SK-N-SH treated with all-trans-retinoic acid at 6 μM for 48 hours (cell line): ENCODE measurements around the gene EXOSC2.

Source experiments
- ATAC-seq: fragments of 200-7000 bp; cut with Tn5 transposase; 3 replicates; pipeline ENCODE4 v1.9.1; 2020; ENCODE audit warnings: mild to moderate bottlenecking, moderate library complexity
- ARNTL ChIP-seq: fragments of 450-650 bp; formaldehyde crosslinking; IDR thresholded peaks from 2 replicates; pipeline ENCODE4 v1.5.0; 2020; ENCODE audit warnings: low read depth, mild to moderate bottlenecking, moderate library complexity, borderline replicate concordance
- CREB5 ChIP-seq: fragments of 250-450 bp; sonication (Bioruptor Pico); IDR thresholded peaks from 2 replicates; pipeline ENCODE4 v1.5.1; 2020; ENCODE audit warnings: low read depth, mild to moderate bottlenecking, moderate library complexity
- CSDC2 ChIP-seq: fragments of 250-450 bp; sonication (Bioruptor Pico); IDR thresholded peaks from 2 replicates; pipeline ENCODE4 v1.5.0; 2020; ENCODE audit warnings: mild to moderate bottlenecking, moderate library complexity
- ESRRG ChIP-seq: fragments of 250-450 bp; sonication (Bioruptor Pico); IDR thresholded peaks from 2 replicates; pipeline ENCODE4 v1.6.1; 2021; ENCODE audit warnings: mild to moderate bottlenecking
- ISL1 ChIP-seq: fragments of 250-450 bp; sonication (Bioruptor Pico); IDR thresholded peaks from 2 replicates; pipeline ENCODE4 v2.1.2; 2022; ENCODE audit warnings: mild to moderate bottlenecking, moderate library complexity
- OSR1 ChIP-seq: fragments of 250-450 bp; sonication (Bioruptor Pico); IDR thresholded peaks from 2 replicates; pipeline ENCODE4 v1.8.0; 2022; ENCODE audit warnings: moderate library complexity, mild to moderate bottlenecking, inconsistent platforms
- PATZ1 ChIP-seq: fragments of 250-450 bp; sonication (Bioruptor Pico); IDR thresholded peaks from 2 replicates; pipeline ENCODE4 v1.8.0; 2020; ENCODE audit warnings: mild to moderate bottlenecking, moderate library complexity, borderline replicate concordance
- POU6F1 ChIP-seq: fragments of 250-450 bp; sonication (Bioruptor Pico); IDR thresholded peaks from 2 replicates; pipeline ENCODE4 v1.8.0; 2021; ENCODE audit warnings: low read depth, mild to moderate bottlenecking, moderate library complexity, borderline replicate concordance
- PPARA ChIP-seq: fragments of 250-450 bp; sonication (Bioruptor Pico); IDR thresholded peaks from 2 replicates; pipeline ENCODE4 v1.5.0; 2020; ENCODE audit warnings: mild to moderate bottlenecking, borderline replicate concordance
- TCF4 ChIP-seq: fragments of 250-450 bp; sonication (Bioruptor Pico); IDR thresholded peaks from 2 replicates; pipeline ENCODE4 v1.8.0; 2021; ENCODE audit warnings: mild to moderate bottlenecking, moderate library complexity, borderline replicate concordance
- TOX ChIP-seq: fragments of 250-450 bp; sonication (Bioruptor Pico); IDR thresholded peaks from 2 replicates; pipeline ENCODE4 v1.8.0; 2021; ENCODE audit warnings: mild to moderate bottlenecking, moderate library complexity, borderline replicate concordance
- TSHZ2 ChIP-seq: fragments of 250-450 bp; sonication (Bioruptor Pico); IDR thresholded peaks from 2 replicates; pipeline ENCODE4 v1.5.0; 2020; ENCODE audit warnings: mild to moderate bottlenecking, moderate library complexity
- ZFP3 ChIP-seq: fragments of 250-450 bp; sonication (Bioruptor Pico); IDR thresholded peaks from 2 replicates; pipeline ENCODE4 v1.5.0; 2020; ENCODE audit warnings: mild to moderate bottlenecking, moderate library complexity
- ZNF565 ChIP-seq: fragments of 450-650 bp; formaldehyde crosslinking; conservative IDR thresholded peaks from 2 replicates; pipeline ENCODE4 v1.5.0; 2020; ENCODE audit warnings: low read depth, mild to moderate bottlenecking, moderate library complexity
- ZNF8 ChIP-seq: fragments of 450-650 bp; formaldehyde crosslinking; IDR thresholded peaks from 2 replicates; pipeline ENCODE4 v1.5.0; 2020; ENCODE audit warnings: mild to moderate bottlenecking, moderate library complexity

Gene EXOSC2

GRCh38 chr9:130677252-130677651 lies 16.3 kb upstream of the EXOSC2 start:
- ATAC-seq, result no peak
- TF ChIP-seq PATZ1 (CRISPR knock-in tag) (no peak), CREB5 (CRISPR knock-in tag) (no peak)

- peak; percentile 78 for ATAC-seq
- no peak for TF ChIP-seq TSHZ2 (CRISPR knock-in tag)
Measured at GRCh38 chr9:130680836-130681768, 12.5 kb upstream of the EXOSC2 start.

- TF ChIP-seq PATZ1 (CRISPR knock-in tag) (no peak), ESRRG (CRISPR knock-in tag) (no peak), ISL1 (CRISPR knock-in tag) (no peak), TCF4 (no peak), CSDC2 (CRISPR knock-in tag) (no peak), ZNF565 (no peak), ZFP3 (no peak), ZNF8 (CRISPR knock-in tag) (no peak), PPARA (CRISPR knock-in tag) (no peak)
- ATAC-seq, result peak; percentile 26
Measured at GRCh38 chr9:130681769-130682420, 11.7 kb upstream of the EXOSC2 start.

- TF ChIP-seq CSDC2 (CRISPR knock-in tag) (no peak), PPARA (CRISPR knock-in tag) (no peak), POU6F1 (CRISPR knock-in tag) (no peak), ZNF8 (CRISPR knock-in tag) (no peak), TOX (CRISPR knock-in tag) (no peak), PATZ1 (CRISPR knock-in tag) (no peak), ARNTL (CRISPR knock-in tag) (no peak), ISL1 (CRISPR knock-in tag) (no peak), ZNF565 (no peak), OSR1 (CRISPR knock-in tag) (no peak)
- ATAC-seq, result peak; percentile 84
Measured at GRCh38 chr9:130682421-130683121, 11.0 kb upstream of the EXOSC2 start.
